ENCODE results near the gene GCG.

The GCG gene

GRCh38 chr2:162125138-162125537 lies 26.9 kb downstream of the GCG start:
- Histone ChIP-seq H3K27me3 (no peaks in the 10 kb centered on the region), H3K36me3 (no peaks in the 10 kb centered on the region), H3K4me3 (ENCODE audit: low read depth, low read length) (no peak overlapping the region), H3K9me3 (no peaks in the 10 kb centered on the region), H3K4me1 (no peaks in the 10 kb centered on the region)
- no peak for DNase-seq
- no peak for TF ChIP-seq CTCF (IDR thresholded peaks at IDR 0.05; ENCODE audit: low read depth, low read length)

GRCh38 chr2:162123806-162124758 lies 28.0 kb downstream of the GCG start:
- Histone ChIP-seq H3K4me3 (ENCODE audit: low read depth, low read length) (no peak overlapping the region), H3K9me3 (no peaks in the 10 kb centered on the region), H3K4me1 (no peaks in the 10 kb centered on the region), H3K27me3 (no peaks in the 10 kb centered on the region), H3K36me3 (no peaks in the 10 kb centered on the region)
- TF ChIP-seq CTCF (IDR thresholded peaks at IDR 0.05; ENCODE audit: low read depth, low read length): peak; percentile 29; the same call in 1 of the 2 replicates
- DNase-seq: no peak

- Histone ChIP-seq H3K36me3 (no peaks in the 10 kb centered on the region), H3K9me3 (no peaks in the 10 kb centered on the region), H3K4me3 (ENCODE audit: low read depth, low read length) (no peak overlapping the region), H3K4me1 (no peaks in the 10 kb centered on the region), H3K27me3 (no peaks in the 10 kb centered on the region)
- no peak for TF ChIP-seq CTCF (IDR thresholded peaks at IDR 0.05; ENCODE audit: low read depth, low read length)
- no peak for DNase-seq
Observed at GRCh38 chr2:162118166-162119031, 33.6 kb downstream of the GCG start.

- H3K4me1 ChIP-seq: no peaks in the 10 kb centered on the region
- DNase-seq: no peak
Observed at GRCh38 chr2:162116352-162116751, 35.7 kb downstream of the GCG start.

GRCh38 chr2:162115076-162115475 lies 37.0 kb downstream of the GCG start:
- TF ChIP-seq CTCF (IDR thresholded peaks at IDR 0.05; ENCODE audit: low read depth, low read length): no peak
- DNase-seq: no peak
- Histone ChIP-seq H3K4me1 (no peaks in the 10 kb centered on the region), H3K36me3 (no peaks in the 10 kb centered on the region), H3K9me3 (no peaks in the 10 kb centered on the region), H3K27me3 (no peaks in the 10 kb centered on the region), H3K4me3 (ENCODE audit: low read depth, low read length) (no peak overlapping the region)

More at GRCh38 chr2:162116352-162116751, 35.7 kb downstream of the GCG start:
- Histone ChIP-seq H3K9me3 (no peaks in the 10 kb centered on the region), H3K27me3 (no peaks in the 10 kb centered on the region), H3K36me3 (no peaks in the 10 kb centered on the region), H3K4me3 (ENCODE audit: low read depth, low read length) (no peak overlapping the region)
- TF ChIP-seq CTCF (IDR thresholded peaks at IDR 0.05; ENCODE audit: low read depth, low read length): no peak
